OCI-LY7 (cell line): Measurements from ENCODE around the gene UBE2D1. TPM values are rescaled to one million over a fixed set of nuclear protein-coding genes. Genes with fewer than 3 reads are reported as not detected.
A peak's percentile ranks its signal among the peaks of the same experiment; 100 is the strongest.

Experiments used
- BruUV-seq: library from RNA; stranded (reverse); fragments of 400-500 nt; replicated peaks from 2 replicates; lab custom pipeline; 2021; lab: Mats Ljungman, UMichigan
- CTCF ChIA-PET: fragments of 300-600 bp; sonication (Branson Sonifier 250); formaldehyde crosslinking; loops from one replicate; lab custom pipeline; 2022; ENCODE audit warnings: antibody characterized with exemption; ENCODE audit not compliant: unreplicated experiment; lab: Charles Lee
- POLR2A ChIA-PET: fragments of 300-600 bp; sonication (Branson Sonifier 250); formaldehyde crosslinking; loops from one replicate; lab custom pipeline; 2022; ENCODE audit warnings: antibody characterized with exemption; lab: Charles Lee
- DNase-seq: peaks from one replicate; pipeline ENCODE4 v3.0.0-alpha.2; 2015; ENCODE audit warnings: low spot score
- H2AFZ ChIP-seq: fragments of 200-600 bp; sonication (generic), shearing (Covaris generic); 2 replicates; pipeline ENCODE4 v1.6.1; 2014; ENCODE audit warnings: mild to moderate bottlenecking, antibody characterized with exemption, low read length, moderate library complexity
- H3K27ac ChIP-seq: fragments of 200-600 bp; sonication (generic); 2 replicates; pipeline ENCODE4 v1.5.1; 2014; ENCODE audit warnings: mixed run types, low read depth, mild to moderate bottlenecking, moderate library complexity, low read length, inconsistent platforms; ENCODE audit not compliant: poor library complexity, severe bottlenecking
- H3K36me3 ChIP-seq: fragments of 200-600 bp; sonication (generic); 2 replicates; pipeline ENCODE4 v1.6.1; 2014; ENCODE audit warnings: mild to moderate bottlenecking, antibody characterized with exemption, low read length, moderate library complexity, mixed read lengths; ENCODE audit not compliant: insufficient read depth
- H3K4me1 ChIP-seq: fragments of 200-600 bp; sonication (generic); 2 replicates; pipeline ENCODE4 v1.5.1; 2014; ENCODE audit warnings: mild to moderate bottlenecking, low read length; ENCODE audit not compliant: insufficient read depth, poor library complexity, severe bottlenecking
- H3K4me2 ChIP-seq: fragments of 200-600 bp; sonication (generic); 2 replicates; pipeline ENCODE4 v1.6.1; 2014; ENCODE audit warnings: mild to moderate bottlenecking, low read length
- H3K4me3 ChIP-seq: fragments of 200-600 bp; sonication (generic); 2 replicates; pipeline ENCODE4 v1.5.1; 2014; ENCODE audit warnings: mild to moderate bottlenecking, low read depth, low read length; ENCODE audit not compliant: poor library complexity, severe bottlenecking
- H3K79me2 ChIP-seq: fragments of 200-600 bp; sonication (generic); 2 replicates; pipeline ENCODE4 v1.6.1; 2016; ENCODE audit warnings: low read depth, mild to moderate bottlenecking, low read length, moderate library complexity, mixed read lengths; ENCODE audit not compliant: insufficient read depth
- H3K9me2 ChIP-seq: fragments of 200-600 bp; sonication (generic); 2 replicates; pipeline ENCODE4 v1.6.1; 2016; ENCODE audit warnings: mild to moderate bottlenecking, low read length, mixed read lengths; ENCODE audit not compliant: insufficient read depth
- H3K9me3 ChIP-seq: fragments of 200-600 bp; sonication (generic); 2 replicates; pipeline ENCODE4 v1.6.1; 2014; ENCODE audit warnings: mild to moderate bottlenecking, mixed run types, low read length, mixed read lengths
- H4K20me1 ChIP-seq: fragments of 200-600 bp; sonication (generic); 2 replicates; pipeline ENCODE4 v1.6.1; 2014; ENCODE audit warnings: mild to moderate bottlenecking, antibody characterized with exemption, low read length, moderate library complexity, mixed read lengths; ENCODE audit not compliant: insufficient read depth
- EZH2phosphoT487 ChIP-seq: fragments of 200-600 bp; sonication (generic); IDR thresholded peaks from 2 replicates; pipeline ENCODE4 v1.6.1; 2018; ENCODE audit warnings: low read depth, borderline replicate concordance, mild to moderate bottlenecking, mixed run types, antibody characterized with exemption, low read length, moderate library complexity, mixed read lengths
- intact Hi-C: fragments of 100-400 bp; cut with micrococcal nuclease; formaldehyde crosslinking; loops from one replicate; pipeline ENCODE4 v1.10.0; 2022; ENCODE audit not compliant: unreplicated experiment
- total RNA-seq, 2 experiments: library from RNA; depleted of rRNA in 1 of 2; stranded (reverse); fragments of >200 nt in 1 of 2; shearing (Covaris generic) in 1 of 2; gene quantifications; 2 replicates each; pipeline ENCODE4 v1.2.3, GENCODE V29; 2014 to 2022
- TF ChIP-seq, protein P1 (sequence below): fragments of 200-600 bp; sonication (generic); conservative IDR thresholded peaks from 2 replicates; pipeline ENCODE4 v1.5.1; 2014; ENCODE audit warnings: mild to moderate bottlenecking, antibody characterized with exemption, low read length, moderate library complexity, mixed read lengths

The UBE2D1 gene
- total RNA-seq, 2 experiments from 2014 or later = 6.8 to 10.0 TPM

- H3K4me1 ChIP-seq = peaks cover 22% of the 10 kb centered on the region
- H3K36me3 ChIP-seq = peaks cover 45% of the 10 kb centered on the region
- H3K27ac ChIP-seq = peak within 1 kb of the TSS; percentile 68
- POLR2A ChIA-PET = interaction anchor here (0.7 to 3.2 kb wide), 10 partner anchors 8 to 207 kb away, joined by 3 to 11 read pairs (median 4); partner anchors contain the start of genes CISD1, IPMK and UBE2D1
- H2AFZ ChIP-seq = peak within 1 kb of the TSS; percentile 98
- intact Hi-C loops = loop anchor here (1.0 to 10.0 kb wide), 4 partner anchors 51 to 1850 kb away; partner anchors contain the start of gene CISD1
- peaks cover 31% of the 10 kb centered on the region for H4K20me1 ChIP-seq
- H3K9me3 ChIP-seq = no peaks in the 10 kb centered on the region
- CTCF ChIA-PET = interaction anchor here (1.0 kb wide), 1 partner anchor 86 kb away, joined by 5 read pairs; no protein-coding TSS in a partner anchor
- H3K4me2 ChIP-seq = peak within 1 kb of the TSS; percentile 92
- DNase-seq = peak; percentile 91
- no peak for TF ChIP-seq EZH2phosphoT487
- TF ChIP-seq, protein P1, sequence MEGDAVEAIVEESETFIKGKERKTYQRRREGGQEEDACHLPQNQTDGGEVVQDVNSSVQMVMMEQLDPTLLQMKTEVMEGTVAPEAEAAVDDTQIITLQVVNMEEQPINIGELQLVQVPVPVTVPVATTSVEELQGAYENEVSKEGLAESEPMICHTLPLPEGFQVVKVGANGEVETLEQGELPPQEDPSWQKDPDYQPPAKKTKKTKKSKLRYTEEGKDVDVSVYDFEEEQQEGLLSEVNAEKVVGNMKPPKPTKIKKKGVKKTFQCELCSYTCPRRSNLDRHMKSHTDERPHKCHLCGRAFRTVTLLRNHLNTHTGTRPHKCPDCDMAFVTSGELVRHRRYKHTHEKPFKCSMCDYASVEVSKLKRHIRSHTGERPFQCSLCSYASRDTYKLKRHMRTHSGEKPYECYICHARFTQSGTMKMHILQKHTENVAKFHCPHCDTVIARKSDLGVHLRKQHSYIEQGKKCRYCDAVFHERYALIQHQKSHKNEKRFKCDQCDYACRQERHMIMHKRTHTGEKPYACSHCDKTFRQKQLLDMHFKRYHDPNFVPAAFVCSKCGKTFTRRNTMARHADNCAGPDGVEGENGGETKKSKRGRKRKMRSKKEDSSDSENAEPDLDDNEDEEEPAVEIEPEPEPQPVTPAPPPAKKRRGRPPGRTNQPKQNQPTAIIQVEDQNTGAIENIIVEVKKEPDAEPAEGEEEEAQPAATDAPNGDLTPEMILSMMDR = peak; percentile 53; the same call in 1 of the 2 replicates
- peaks cover 47% of the 10 kb centered on the region for H3K79me2 ChIP-seq
- H3K4me3 ChIP-seq = peak within 1 kb of the TSS; percentile 94
- H3K9me2 ChIP-seq = no peaks in the 10 kb centered on the region
- BruUV-seq = no TSS peak
Observed at GRCh38 chr10:58384999-58385783, 50.4 kb downstream of the UBE2D1 start, which contains the start of gene TFAM. TFAM (plus strand) TSS chr10:58385410; CDS start chr10:58385548, 138 bp downstream.

GRCh38 chr10:58385784-58386112 is 50.9 kb downstream of the UBE2D1 start:
- no TSS peak for BruUV-seq
- TF ChIP-seq EZH2phosphoT487 = no peak
- TF ChIP-seq, protein P1 = no peak
- Histone ChIP-seq H3K4me2 (peak overlapping the region; percentile 92), H3K36me3 (peaks cover 51% of the 10 kb centered on the region), H3K27ac (peak overlapping the region; percentile 68), H3K9me2 (no peaks in the 10 kb centered on the region), H3K4me1 (peaks cover 22% of the 10 kb centered on the region), H4K20me1 (peaks cover 31% of the 10 kb centered on the region), H2AFZ (peak overlapping the region; percentile 98), H3K79me2 (peaks cover 49% of the 10 kb centered on the region), H3K9me3 (no peaks in the 10 kb centered on the region), H3K4me3 (peak overlapping the region; percentile 94)
- intact Hi-C loops = loop anchor here (2.0 to 10.0 kb wide), 3 partner anchors 117 to 1849 kb away; partner anchors contain the start of gene CISD1
- ChIA-PET POLR2A (interaction anchor here (0.5 to 3.2 kb wide), 4 partner anchors 26 to 1618 kb away, joined by 3 to 11 read pairs (median 4); partner anchors contain the start of gene UBE2D1), CTCF (no interaction called here)
- peak; percentile 22 for DNase-seq
